Measurements from ENCODE around the gene RFPL3. TPM values are rescaled to one million over a fixed set of nuclear protein-coding genes. Genes with fewer than 3 reads are reported as not detected.
"Not testable (repeated sequence)": the region's sequence is repeated elsewhere in the genome, so short reads cannot be mapped to it uniquely, and the experiment has no call there.

The RFPL3 gene
- total RNA-seq: not detected

GRCh38 chr22:32357567-32357966, at the start of gene RFPL3:
RFPL3 (plus strand) TSS chr22:32357867; CDS start chr22:32358072, 205 bp downstream.
- not testable (repeated sequence) for H3K4me3 ChIP-seq; DNase-seq (ENCODE audit: low spot score in 2 of 2); H3K4me1 ChIP-seq; H3K27me3 ChIP-seq; H3K27ac ChIP-seq; H3K9me3 ChIP-seq; H3K36me3 ChIP-seq
- WGBS, 2 donors: 81 to 83% methylated on average over 9 of the region's 9 CpGs

DNA sequence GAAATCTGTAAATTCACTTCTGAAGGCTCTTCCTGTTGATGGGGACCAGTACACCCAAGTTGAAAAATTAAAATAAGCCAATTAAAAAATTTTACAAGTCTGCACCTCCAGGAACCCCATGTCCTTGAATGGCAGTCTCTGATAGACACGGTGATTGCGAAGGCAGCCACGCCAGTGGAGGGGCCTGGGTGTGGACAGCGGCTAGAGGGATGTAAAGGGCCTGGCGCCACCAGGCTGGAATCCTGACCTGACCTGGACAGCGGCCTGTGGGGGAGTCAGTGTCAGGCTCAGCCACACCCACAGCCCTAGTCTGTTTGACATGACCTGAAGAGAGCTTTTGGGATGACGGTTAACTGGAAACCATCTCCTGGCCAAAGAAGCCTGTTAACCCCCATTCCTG, 49.5 kb upstream of the RFPL3 start:
- no peak overlapping the region for H3K4me3 ChIP-seq
- TF ChIP-seq EP300 (IDR thresholded peaks at IDR 0.05): no peak
- H3K36me3 ChIP-seq: no peaks in the 10 kb centered on the region
- no peak for DNase-seq (ENCODE audit: low spot score in 2 of 2)
- H3K4me1 ChIP-seq: no peaks in the 10 kb centered on the region
- H3K27me3 ChIP-seq: no peaks in the 10 kb centered on the region
- no peak overlapping the region for H3K27ac ChIP-seq
- 72 to 75% methylated on average over 7 of the region's 7 CpGs for WGBS, 2 donors
- no peaks in the 10 kb centered on the region for H3K9me3 ChIP-seq

DNA sequence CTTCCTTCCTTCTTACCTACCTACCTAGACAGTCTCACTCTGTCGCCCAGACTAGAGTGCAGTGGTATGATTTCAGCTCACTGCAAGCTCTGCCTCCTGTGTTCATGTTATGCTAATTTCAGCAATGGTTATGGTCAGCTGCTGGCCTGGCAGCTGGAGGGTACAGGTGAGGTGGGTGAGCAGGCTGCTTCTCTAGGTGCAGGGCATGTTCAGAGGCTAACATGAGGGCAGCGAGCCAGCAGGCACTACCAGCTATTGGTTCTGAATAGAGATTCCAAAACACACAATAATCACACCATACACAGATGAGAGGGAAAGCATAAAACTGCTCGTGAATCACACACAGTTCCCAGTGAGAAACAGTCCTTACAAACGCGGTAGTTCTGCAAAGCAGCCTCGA, 48.7 kb upstream of the RFPL3 start:
- 78 to 83% methylated on average over 6 of the region's 6 CpGs for WGBS, 2 donors
- Histone ChIP-seq H3K9me3 (no peaks in the 10 kb centered on the region), H3K27me3 (no peaks in the 10 kb centered on the region), H3K36me3 (no peaks in the 10 kb centered on the region), H3K4me3 (no peak overlapping the region), H3K27ac (no peak overlapping the region), H3K4me1 (no peaks in the 10 kb centered on the region)
- DNase-seq (ENCODE audit: low spot score in 2 of 2): no peak
- TF ChIP-seq EP300 (IDR thresholded peaks at IDR 0.05) (no peak), POLR2A (IDR thresholded peaks at IDR 0.05) (no peak)
- TF ChIP-seq, protein P1, sequence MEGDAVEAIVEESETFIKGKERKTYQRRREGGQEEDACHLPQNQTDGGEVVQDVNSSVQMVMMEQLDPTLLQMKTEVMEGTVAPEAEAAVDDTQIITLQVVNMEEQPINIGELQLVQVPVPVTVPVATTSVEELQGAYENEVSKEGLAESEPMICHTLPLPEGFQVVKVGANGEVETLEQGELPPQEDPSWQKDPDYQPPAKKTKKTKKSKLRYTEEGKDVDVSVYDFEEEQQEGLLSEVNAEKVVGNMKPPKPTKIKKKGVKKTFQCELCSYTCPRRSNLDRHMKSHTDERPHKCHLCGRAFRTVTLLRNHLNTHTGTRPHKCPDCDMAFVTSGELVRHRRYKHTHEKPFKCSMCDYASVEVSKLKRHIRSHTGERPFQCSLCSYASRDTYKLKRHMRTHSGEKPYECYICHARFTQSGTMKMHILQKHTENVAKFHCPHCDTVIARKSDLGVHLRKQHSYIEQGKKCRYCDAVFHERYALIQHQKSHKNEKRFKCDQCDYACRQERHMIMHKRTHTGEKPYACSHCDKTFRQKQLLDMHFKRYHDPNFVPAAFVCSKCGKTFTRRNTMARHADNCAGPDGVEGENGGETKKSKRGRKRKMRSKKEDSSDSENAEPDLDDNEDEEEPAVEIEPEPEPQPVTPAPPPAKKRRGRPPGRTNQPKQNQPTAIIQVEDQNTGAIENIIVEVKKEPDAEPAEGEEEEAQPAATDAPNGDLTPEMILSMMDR (IDR thresholded peaks at IDR 0.05): no peak

DNA sequence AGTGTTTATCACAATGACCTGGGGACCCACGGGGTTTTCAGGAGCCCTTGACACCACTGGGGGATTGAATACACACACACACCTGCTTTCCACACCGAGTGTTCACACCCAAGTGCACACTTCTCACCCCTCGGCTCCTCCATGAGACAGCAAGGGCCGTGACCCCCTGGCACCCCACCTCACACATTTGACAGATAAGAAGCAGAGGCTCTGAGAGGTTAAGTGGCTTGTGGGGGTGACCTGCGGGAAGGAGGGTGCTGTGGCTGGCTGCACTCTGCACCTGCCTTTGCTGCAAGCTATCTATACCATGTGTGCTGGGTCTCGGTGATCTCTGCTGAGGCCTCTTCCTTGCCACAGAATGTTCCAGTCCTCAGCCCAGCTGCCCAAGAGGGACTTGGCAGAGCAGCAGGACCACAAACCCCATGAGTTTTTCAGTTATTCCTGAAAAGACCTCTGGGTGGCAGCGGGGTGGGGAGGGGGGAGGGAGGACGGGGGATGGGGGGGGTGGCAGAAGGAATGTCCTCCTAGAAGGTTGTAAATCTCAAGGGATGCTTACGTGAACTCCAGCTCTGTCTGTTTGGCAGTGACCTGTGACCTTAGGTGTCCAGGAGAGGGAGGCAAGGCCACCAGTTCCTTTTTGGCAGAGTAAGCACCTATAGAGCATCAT, 47.9 kb upstream of the RFPL3 start:
- DNase-seq (ENCODE audit: low spot score in 2 of 2): no peak
- TF ChIP-seq POLR2A (IDR thresholded peaks at IDR 0.05): no peak
- Histone ChIP-seq H3K4me3 (no peak overlapping the region), H3K27me3 (no peaks in the 10 kb centered on the region), H3K36me3 (no peaks in the 10 kb centered on the region), H3K4me1 (no peaks in the 10 kb centered on the region), H3K27ac (no peak overlapping the region), H3K9me3 (no peaks in the 10 kb centered on the region)
- 67% methylated on average over 9 of the region's 9 CpGs for WGBS, 2 donors

- H3K4me3 ChIP-seq: no peak overlapping the region
- peaks cover 0 to 1% (median 0%) of the 10 kb centered on the region in 4 donors for H3K9me3 ChIP-seq
- TF ChIP-seq, protein P1 (IDR thresholded peaks at IDR 0.05): no peak
- no peak for TF ChIP-seq POLR2A (IDR thresholded peaks at IDR 0.05)
- TF ChIP-seq EP300 (IDR thresholded peaks at IDR 0.05): no peak
- DNase-seq (ENCODE audit: low spot score in 2 of 2): no peak
- H3K4me1 ChIP-seq: no peaks in the 10 kb centered on the region
- no peaks in the 10 kb centered on the region for H3K27me3 ChIP-seq
- no peaks in the 10 kb centered on the region for H3K36me3 ChIP-seq
- H3K27ac ChIP-seq: no peak overlapping the region
- WGBS, 2 donors: 89 to 95% methylated on average over 5 of the region's 5 CpGs
These were observed 46.9 kb upstream of the RFPL3 start for GRCh38 chr22:32310777-32311176.

GRCh38 chr22:32311551-32312071, 46.1 kb upstream of the RFPL3 start:
- 78 to 87% methylated on average over 4 to 7 of the region's 11 CpGs for WGBS, 2 donors

More at GRCh38 chr22:32311551-32312071, 46.1 kb upstream of the RFPL3 start:
- no peaks in the 10 kb centered on the region for H3K36me3 ChIP-seq
- H3K4me3 ChIP-seq: no peak overlapping the region
- H3K9me3 ChIP-seq: peaks cover 0 to 9% (median 0%) of the 10 kb centered on the region in 4 donors
- H3K27ac ChIP-seq: no peak overlapping the region
- no peak for DNase-seq (ENCODE audit: low spot score in 2 of 2)
- TF ChIP-seq POLR2A (IDR thresholded peaks at IDR 0.05): no peak
- TF ChIP-seq EP300 (IDR thresholded peaks at IDR 0.05): no peak
- TF ChIP-seq, protein P1 (IDR thresholded peaks at IDR 0.05): no peak
- H3K27me3 ChIP-seq: no peaks in the 10 kb centered on the region
- no peaks in the 10 kb centered on the region for H3K4me1 ChIP-seq

All from tibial nerve (tissue), 4 donors.